ENCODE data around the gene MRI1.

GRCh38 chr19:13804830-13805683 is 40.7 kb downstream of the MRI1 start:
- TF ChIP-seq POLR2A (IDR thresholded peaks at IDR 0.05) (no peak), CTCF (IDR thresholded peaks at IDR 0.05) (peak in 2 of 6 experiments; percentile 8 to 19)

All from thyroid gland (tissue), 4 donors.